HL-60 (cell line): ENCODE data around the gene OPRL1.

ENCODE experiments used
- CTCF ChIP-seq: IDR thresholded peaks from one replicate; pipeline ENCODE4 v1.5.1; 2011; ENCODE audit warnings: low read length, control low read depth, inconsistent platforms; ENCODE audit not compliant: insufficient read depth
- GABPA ChIP-seq: IDR thresholded peaks from 2 replicates; pipeline ENCODE4 v1.6.1; 2012; ENCODE audit warnings: low read depth
- TF ChIP-seq, protein P1 (sequence below): IDR thresholded peaks from 2 replicates; pipeline ENCODE4 v1.6.1; 2012; ENCODE audit warnings: low read depth; ENCODE audit not compliant: insufficient replicate concordance

- TF ChIP-seq CTCF (no peak), GABPA (no peak)
- TF ChIP-seq, protein P1, sequence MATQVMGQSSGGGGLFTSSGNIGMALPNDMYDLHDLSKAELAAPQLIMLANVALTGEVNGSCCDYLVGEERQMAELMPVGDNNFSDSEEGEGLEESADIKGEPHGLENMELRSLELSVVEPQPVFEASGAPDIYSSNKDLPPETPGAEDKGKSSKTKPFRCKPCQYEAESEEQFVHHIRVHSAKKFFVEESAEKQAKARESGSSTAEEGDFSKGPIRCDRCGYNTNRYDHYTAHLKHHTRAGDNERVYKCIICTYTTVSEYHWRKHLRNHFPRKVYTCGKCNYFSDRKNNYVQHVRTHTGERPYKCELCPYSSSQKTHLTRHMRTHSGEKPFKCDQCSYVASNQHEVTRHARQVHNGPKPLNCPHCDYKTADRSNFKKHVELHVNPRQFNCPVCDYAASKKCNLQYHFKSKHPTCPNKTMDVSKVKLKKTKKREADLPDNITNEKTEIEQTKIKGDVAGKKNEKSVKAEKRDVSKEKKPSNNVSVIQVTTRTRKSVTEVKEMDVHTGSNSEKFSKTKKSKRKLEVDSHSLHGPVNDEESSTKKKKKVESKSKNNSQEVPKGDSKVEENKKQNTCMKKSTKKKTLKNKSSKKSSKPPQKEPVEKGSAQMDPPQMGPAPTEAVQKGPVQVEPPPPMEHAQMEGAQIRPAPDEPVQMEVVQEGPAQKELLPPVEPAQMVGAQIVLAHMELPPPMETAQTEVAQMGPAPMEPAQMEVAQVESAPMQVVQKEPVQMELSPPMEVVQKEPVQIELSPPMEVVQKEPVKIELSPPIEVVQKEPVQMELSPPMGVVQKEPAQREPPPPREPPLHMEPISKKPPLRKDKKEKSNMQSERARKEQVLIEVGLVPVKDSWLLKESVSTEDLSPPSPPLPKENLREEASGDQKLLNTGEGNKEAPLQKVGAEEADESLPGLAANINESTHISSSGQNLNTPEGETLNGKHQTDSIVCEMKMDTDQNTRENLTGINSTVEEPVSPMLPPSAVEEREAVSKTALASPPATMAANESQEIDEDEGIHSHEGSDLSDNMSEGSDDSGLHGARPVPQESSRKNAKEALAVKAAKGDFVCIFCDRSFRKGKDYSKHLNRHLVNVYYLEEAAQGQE, result no peak
Measured at GRCh38 chr20:64139199-64140060, 59.5 kb downstream of the OPRL1 start.
